ENCODE measurements around the gene HDAC6.

Gene HDAC6

DNA sequence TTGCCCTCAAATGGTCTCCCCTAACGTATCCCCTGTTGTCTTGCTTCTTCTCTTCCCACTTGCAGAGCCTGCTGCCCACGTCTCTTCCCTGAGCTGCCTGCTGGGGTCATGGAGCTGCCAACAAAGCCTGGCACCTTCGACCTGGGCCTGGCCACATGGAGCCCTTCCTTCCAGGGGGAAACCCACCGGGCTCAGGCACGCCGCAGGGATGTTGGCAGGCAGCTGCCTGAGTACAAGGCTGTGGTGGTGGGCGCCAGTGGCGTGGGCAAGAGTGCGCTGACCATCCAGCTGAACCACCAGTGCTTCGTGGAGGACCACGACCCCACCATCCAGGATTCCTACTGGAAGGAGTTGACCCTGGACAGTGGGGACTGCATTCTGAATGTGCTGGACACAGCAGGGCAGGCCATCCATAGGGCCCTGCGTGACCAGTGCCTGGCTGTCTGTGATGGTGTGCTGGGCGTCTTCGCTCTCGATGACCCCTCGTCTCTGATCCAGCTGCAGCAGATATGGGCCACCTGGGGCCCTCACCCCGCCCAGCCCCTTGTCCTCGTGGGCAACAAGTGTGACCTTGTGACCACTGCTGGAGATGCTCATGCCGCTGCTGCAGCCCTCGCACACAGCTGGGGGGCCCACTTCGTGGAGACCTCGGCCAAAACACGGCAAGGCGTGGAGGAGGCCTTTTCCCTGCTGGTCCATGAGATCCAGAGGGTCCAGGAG, 27.3 kb downstream of the HDAC6 start:
- in situ Hi-C loops (cut with HindIII; ENCODE audit: low sequenced_read_pairs), result no loop called here
- H3K4me3 ChIP-seq (ENCODE audit: low read depth, low read length), result no peak overlapping the region
- no peak for DNase-seq (ENCODE audit: low read depth)
- TF ChIP-seq, protein P1, sequence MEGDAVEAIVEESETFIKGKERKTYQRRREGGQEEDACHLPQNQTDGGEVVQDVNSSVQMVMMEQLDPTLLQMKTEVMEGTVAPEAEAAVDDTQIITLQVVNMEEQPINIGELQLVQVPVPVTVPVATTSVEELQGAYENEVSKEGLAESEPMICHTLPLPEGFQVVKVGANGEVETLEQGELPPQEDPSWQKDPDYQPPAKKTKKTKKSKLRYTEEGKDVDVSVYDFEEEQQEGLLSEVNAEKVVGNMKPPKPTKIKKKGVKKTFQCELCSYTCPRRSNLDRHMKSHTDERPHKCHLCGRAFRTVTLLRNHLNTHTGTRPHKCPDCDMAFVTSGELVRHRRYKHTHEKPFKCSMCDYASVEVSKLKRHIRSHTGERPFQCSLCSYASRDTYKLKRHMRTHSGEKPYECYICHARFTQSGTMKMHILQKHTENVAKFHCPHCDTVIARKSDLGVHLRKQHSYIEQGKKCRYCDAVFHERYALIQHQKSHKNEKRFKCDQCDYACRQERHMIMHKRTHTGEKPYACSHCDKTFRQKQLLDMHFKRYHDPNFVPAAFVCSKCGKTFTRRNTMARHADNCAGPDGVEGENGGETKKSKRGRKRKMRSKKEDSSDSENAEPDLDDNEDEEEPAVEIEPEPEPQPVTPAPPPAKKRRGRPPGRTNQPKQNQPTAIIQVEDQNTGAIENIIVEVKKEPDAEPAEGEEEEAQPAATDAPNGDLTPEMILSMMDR (IDR thresholded peaks at IDR 0.05; ENCODE audit: low read depth, low read length, missing control alignments), result no peak

DNA sequence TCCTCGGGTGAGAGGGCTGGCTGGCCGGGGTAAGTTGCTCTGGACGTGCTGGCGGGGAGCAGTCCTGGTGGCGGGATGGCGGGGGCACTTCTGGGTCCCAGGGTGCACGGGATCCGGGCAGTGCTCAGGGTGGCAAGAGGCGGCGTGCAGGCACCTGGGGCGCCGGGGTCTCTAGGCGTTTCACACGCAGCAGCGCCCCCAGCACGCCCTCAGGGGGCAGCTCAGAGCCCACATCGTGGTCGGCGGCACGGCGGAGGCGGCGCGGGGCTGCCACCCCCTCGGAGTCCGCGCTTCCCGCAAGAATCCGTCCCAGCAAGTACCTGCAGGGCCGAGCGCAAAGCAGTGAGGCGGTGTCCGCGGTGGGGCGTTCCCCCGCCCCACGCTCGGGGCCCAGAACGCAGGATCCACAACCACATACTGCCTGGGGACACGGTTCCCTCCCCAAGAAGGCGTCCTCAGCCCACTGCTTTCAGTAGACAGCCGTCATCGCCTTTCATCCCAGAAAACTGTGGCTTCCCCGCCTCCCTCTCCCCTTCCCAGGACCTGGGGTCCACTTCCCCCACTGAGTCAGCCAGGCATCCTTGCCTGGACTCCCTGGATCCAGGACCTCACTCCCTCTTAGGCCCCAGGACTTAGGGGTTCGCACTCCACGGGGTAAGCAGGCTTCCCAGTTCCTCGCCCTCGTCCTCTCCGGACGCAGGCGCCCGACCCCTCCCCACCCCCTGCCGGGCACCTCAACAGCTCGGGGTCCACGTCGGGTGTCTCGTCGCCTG, 29.5 kb downstream of the HDAC6 start:
- in situ Hi-C loops (cut with HindIII; ENCODE audit: low sequenced_read_pairs), result no loop called here
- TF ChIP-seq, protein P1 (IDR thresholded peaks at IDR 0.05; ENCODE audit: low read depth, low read length, missing control alignments), result no peak
- DNase-seq (ENCODE audit: low read depth), result no peak
- no peak overlapping the region for H3K4me3 ChIP-seq (ENCODE audit: low read depth, low read length)

DNA sequence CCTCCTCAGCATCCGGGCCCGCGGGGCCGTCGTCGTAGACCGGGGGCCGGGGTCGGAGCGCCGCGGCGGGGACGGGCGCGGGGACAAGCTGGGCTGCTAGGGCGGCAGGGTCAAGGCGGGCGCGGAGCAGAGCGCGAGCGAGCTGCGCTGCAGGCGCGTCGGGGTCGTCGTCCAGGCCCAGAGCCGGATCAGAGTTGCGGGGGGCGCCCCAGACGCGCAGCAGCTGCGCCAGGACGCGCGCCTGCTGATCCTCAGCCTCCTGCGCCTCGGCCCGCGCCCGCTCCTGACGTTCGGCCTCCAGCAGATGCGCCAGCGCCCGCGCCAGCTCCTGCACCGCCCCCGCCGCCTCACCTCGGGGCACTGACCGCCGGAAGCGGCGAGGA, 30.0 kb downstream of the HDAC6 start:
- no peak for DNase-seq (ENCODE audit: low read depth)
- TF ChIP-seq, protein P1 (IDR thresholded peaks at IDR 0.05; ENCODE audit: low read depth, low read length, missing control alignments), result no peak
- in situ Hi-C loops (cut with HindIII; ENCODE audit: low sequenced_read_pairs), result no loop called here
- no peak overlapping the region for H3K4me3 ChIP-seq (ENCODE audit: low read depth, low read length)

DNA sequence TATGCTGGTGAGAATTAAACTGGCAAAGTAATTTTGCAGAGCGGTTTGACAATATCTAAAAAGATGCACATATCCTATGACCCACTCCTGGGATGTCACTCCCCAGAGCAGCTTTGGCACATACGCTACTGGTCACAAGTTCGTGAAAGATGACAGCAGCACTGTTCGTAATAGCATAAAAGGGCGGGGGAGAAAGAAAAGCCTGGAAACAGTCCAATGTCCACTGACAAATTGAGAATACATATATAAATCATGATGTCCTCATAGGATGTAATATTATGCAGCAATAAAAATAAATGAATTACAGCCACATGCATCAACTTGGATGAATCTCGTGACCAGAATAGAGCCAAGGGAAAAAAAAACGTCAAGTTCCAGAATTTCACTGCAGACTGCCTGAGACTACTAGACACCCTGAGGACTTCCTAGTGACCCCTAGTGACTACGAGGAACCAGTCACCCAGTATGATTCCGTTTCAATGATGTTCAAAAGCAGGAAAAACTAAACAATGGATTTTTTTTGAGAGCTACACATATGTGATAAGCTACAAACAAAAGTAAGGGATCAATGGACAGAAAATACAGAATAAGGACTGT, 31.8 kb downstream of the HDAC6 start:
- in situ Hi-C loops (cut with HindIII; ENCODE audit: low sequenced_read_pairs), result no loop called here
- H3K4me3 ChIP-seq (ENCODE audit: low read depth, low read length), result no peak overlapping the region
- DNase-seq (ENCODE audit: low read depth), result no peak
- TF ChIP-seq, protein P1 (IDR thresholded peaks at IDR 0.05; ENCODE audit: low read depth, low read length, missing control alignments), result no peak

DNA sequence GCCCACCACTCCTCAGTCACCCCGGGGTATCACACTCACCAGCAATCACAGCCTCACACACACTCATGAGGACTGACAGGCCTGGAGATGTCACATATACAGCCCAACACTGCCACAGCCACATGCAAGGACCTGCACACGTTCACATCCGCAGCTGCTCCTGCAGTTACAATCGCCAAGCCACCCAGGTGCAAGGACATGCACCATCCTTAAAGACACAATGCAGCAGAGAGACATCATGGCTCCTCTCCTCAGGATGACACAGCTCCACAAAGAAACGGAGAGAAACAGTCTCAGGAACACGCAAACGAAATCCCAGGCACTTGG, 32.5 kb downstream of the HDAC6 start:
- TF ChIP-seq, protein P1 (IDR thresholded peaks at IDR 0.05; ENCODE audit: low read depth, low read length, missing control alignments), result no peak
- in situ Hi-C loops (cut with HindIII; ENCODE audit: low sequenced_read_pairs), result no loop called here
- no peak for DNase-seq (ENCODE audit: low read depth)
- H3K4me3 ChIP-seq (ENCODE audit: low read depth, low read length), result peak overlapping the region; percentile 39

DNA sequence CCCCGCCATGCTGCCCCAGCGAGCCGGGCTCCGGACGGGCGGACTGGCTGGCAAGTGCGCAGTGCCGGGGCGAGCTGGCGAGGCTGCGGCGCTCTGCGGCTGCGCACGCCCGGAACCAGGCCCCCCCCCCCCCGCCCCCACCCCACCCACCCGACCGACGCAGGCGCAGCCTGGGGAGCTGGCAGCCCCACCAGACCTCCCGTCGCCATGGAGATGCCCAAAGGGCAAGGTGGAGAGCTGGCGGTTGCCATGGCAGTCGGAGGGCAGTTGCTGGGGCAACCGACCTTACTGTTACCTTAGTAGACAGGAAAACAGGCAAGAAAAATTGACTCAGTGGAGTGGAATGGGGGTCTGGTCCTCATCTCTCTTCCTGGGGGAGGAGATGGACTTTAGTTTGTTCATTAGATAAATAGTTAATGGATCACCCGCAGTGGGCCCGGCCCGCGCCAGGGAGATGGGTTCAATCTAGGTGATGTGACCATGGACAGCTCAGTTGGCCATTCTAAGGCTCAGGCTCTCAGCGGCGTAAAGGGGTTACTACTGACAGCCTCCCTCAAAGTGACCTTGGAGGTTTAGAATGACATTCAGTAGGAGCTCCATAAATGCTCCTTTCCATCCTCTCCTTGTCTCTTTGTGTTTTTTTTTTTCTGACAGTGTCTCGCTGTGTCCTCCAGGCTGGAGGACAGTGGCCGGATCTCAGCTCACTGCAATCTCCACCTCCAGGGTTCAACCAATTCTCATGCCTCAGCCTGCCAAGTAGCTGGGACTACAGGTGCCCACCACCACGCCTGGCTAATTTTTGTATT, 33.9 kb downstream of the HDAC6 start, which contains the start of gene PCSK1N:
TSS of gene PCSK1N (minus strand) at position 87 of the 806 bp plus-strand sequence. CDS start at position 9, 78 bp downstream.
- no peak for DNase-seq (ENCODE audit: low read depth)
- TF ChIP-seq, protein P1 (IDR thresholded peaks at IDR 0.05; ENCODE audit: low read depth, low read length, missing control alignments), result no peak
- in situ Hi-C loops (cut with HindIII; ENCODE audit: low sequenced_read_pairs), result no loop called here

More for the DNA sequence above, 33.9 kb downstream of the HDAC6 start, which contains the start of gene PCSK1N:
- H3K4me3 ChIP-seq (ENCODE audit: low read depth, low read length), result peak within 1 kb of the TSS; percentile 39
